Measurements from ENCODE around the gene MPO.

MPO gene

GRCh38 chr17:58303971-58304749 is 23.4 kb upstream of the MPO start:
- WGBS, 2 experiments (ENCODE audit: insufficient coverage in 2 of 2) = 30 to 59% methylated on average over 5 of the region's 10 CpGs
- H3K9me3 ChIP-seq (ENCODE audit: control insufficient read depth, low read length) = no peaks in the 10 kb centered on the region
- H3K27ac ChIP-seq (ENCODE audit: low read depth, low read length, severe bottlenecking) = no peak overlapping the region
- H3K4me1 ChIP-seq (ENCODE audit: control insufficient read depth, insufficient read depth, low read length, poor library complexity, severe bottlenecking) = no peaks in the 10 kb centered on the region
- H3K4me3 ChIP-seq (ENCODE audit: extremely low read depth, insufficient read depth, low read length, poor library complexity, severe bottlenecking) = no peak overlapping the region
- no peaks in the 10 kb centered on the region for H3K36me3 ChIP-seq (ENCODE audit: control insufficient read depth, insufficient read depth, low read length)

- H3K36me3 ChIP-seq (ENCODE audit: control insufficient read depth, insufficient read depth, low read length) = no peaks in the 10 kb centered on the region
- no peaks in the 10 kb centered on the region for H3K4me1 ChIP-seq (ENCODE audit: control insufficient read depth, insufficient read depth, low read length, poor library complexity, severe bottlenecking)
- no peak overlapping the region for H3K4me3 ChIP-seq (ENCODE audit: extremely low read depth, insufficient read depth, low read length, poor library complexity, severe bottlenecking)
- H3K27ac ChIP-seq (ENCODE audit: low read depth, low read length, severe bottlenecking) = no peak overlapping the region
- H3K9me3 ChIP-seq (ENCODE audit: control insufficient read depth, low read length) = no peaks in the 10 kb centered on the region
- 91 to 95% methylated on average over 5 to 7 of the region's 9 CpGs for WGBS, 2 experiments (ENCODE audit: insufficient coverage in 2 of 2)
Measured at GRCh38 chr17:58302919-58303585, 22.3 kb upstream of the MPO start.

- H3K4me3 ChIP-seq (ENCODE audit: extremely low read depth, insufficient read depth, low read length, poor library complexity, severe bottlenecking) = no peak overlapping the region
- no peak overlapping the region for H3K27ac ChIP-seq (ENCODE audit: low read depth, low read length, severe bottlenecking)
- no peaks in the 10 kb centered on the region for H3K36me3 ChIP-seq (ENCODE audit: control insufficient read depth, insufficient read depth, low read length)
- H3K4me1 ChIP-seq (ENCODE audit: control insufficient read depth, insufficient read depth, low read length, poor library complexity, severe bottlenecking) = no peaks in the 10 kb centered on the region
- no peaks in the 10 kb centered on the region for H3K9me3 ChIP-seq (ENCODE audit: control insufficient read depth, low read length)
- 82 to 92% methylated on average over 6 of the region's 9 CpGs for WGBS, 2 experiments (ENCODE audit: insufficient coverage in 2 of 2)
Measured at GRCh38 chr17:58302171-58302918, 21.6 kb upstream of the MPO start.

GRCh38 chr17:58301504-58302150 is 20.9 kb upstream of the MPO start:
- Histone ChIP-seq H3K27ac (ENCODE audit: low read depth, low read length, severe bottlenecking) (no peak overlapping the region), H3K36me3 (ENCODE audit: control insufficient read depth, insufficient read depth, low read length) (no peaks in the 10 kb centered on the region), H3K4me1 (ENCODE audit: control insufficient read depth, insufficient read depth, low read length, poor library complexity, severe bottlenecking) (no peaks in the 10 kb centered on the region), H3K9me3 (ENCODE audit: control insufficient read depth, low read length) (no peaks in the 10 kb centered on the region), H3K4me3 (ENCODE audit: extremely low read depth, insufficient read depth, low read length, poor library complexity, severe bottlenecking) (no peak overlapping the region)
- 81 to 100% methylated on average over 4 to 14 of the region's 16 CpGs for WGBS, 2 experiments (ENCODE audit: insufficient coverage in 2 of 2)

- WGBS, 2 experiments (ENCODE audit: insufficient coverage in 2 of 2) = 78 to 88% methylated on average over 5 to 6 of the region's 6 CpGs
- Histone ChIP-seq H3K27ac (ENCODE audit: low read depth, low read length, severe bottlenecking) (no peak overlapping the region), H3K4me1 (ENCODE audit: control insufficient read depth, insufficient read depth, low read length, poor library complexity, severe bottlenecking) (no peaks in the 10 kb centered on the region), H3K36me3 (ENCODE audit: control insufficient read depth, insufficient read depth, low read length) (no peaks in the 10 kb centered on the region), H3K9me3 (ENCODE audit: control insufficient read depth, low read length) (no peaks in the 10 kb centered on the region), H3K4me3 (ENCODE audit: extremely low read depth, insufficient read depth, low read length, poor library complexity, severe bottlenecking) (no peak overlapping the region)
Measured at GRCh38 chr17:58300336-58300735, 19.6 kb upstream of the MPO start.

GRCh38 chr17:58294034-58294433 is 13.3 kb upstream of the MPO start:
- Histone ChIP-seq H3K9me3 (ENCODE audit: control insufficient read depth, low read length) (no peaks in the 10 kb centered on the region), H3K4me1 (ENCODE audit: control insufficient read depth, insufficient read depth, low read length, poor library complexity, severe bottlenecking) (no peaks in the 10 kb centered on the region), H3K36me3 (ENCODE audit: control insufficient read depth, insufficient read depth, low read length) (no peaks in the 10 kb centered on the region), H3K4me3 (ENCODE audit: extremely low read depth, insufficient read depth, low read length, poor library complexity, severe bottlenecking) (no peak overlapping the region), H3K27ac (ENCODE audit: low read depth, low read length, severe bottlenecking) (no peak overlapping the region)
- WGBS, 2 experiments (ENCODE audit: insufficient coverage in 2 of 2) = 90 to 100% methylated on average over 1 of the region's 1 CpG

- WGBS, 2 experiments (ENCODE audit: insufficient coverage in 2 of 2) = no CpG with 5 or more reads among the region's 5 CpGs
- Histone ChIP-seq H3K4me3 (ENCODE audit: extremely low read depth, insufficient read depth, low read length, poor library complexity, severe bottlenecking) (no peak overlapping the region), H3K4me1 (ENCODE audit: control insufficient read depth, insufficient read depth, low read length, poor library complexity, severe bottlenecking) (no peaks in the 10 kb centered on the region), H3K36me3 (ENCODE audit: control insufficient read depth, insufficient read depth, low read length) (no peaks in the 10 kb centered on the region), H3K27ac (ENCODE audit: low read depth, low read length, severe bottlenecking) (no peak overlapping the region), H3K9me3 (ENCODE audit: control insufficient read depth, low read length) (no peaks in the 10 kb centered on the region)
Measured at GRCh38 chr17:58291246-58291645, 10.5 kb upstream of the MPO start.

GRCh38 chr17:58289869-58290268 is 9.1 kb upstream of the MPO start:
- WGBS, 2 experiments (ENCODE audit: insufficient coverage in 2 of 2) = 100% methylated on average over 1 of the region's 2 CpGs; no CpG with 5 or more reads in 1 of the 2 experiments
- Histone ChIP-seq H3K9me3 (ENCODE audit: control insufficient read depth, low read length) (no peaks in the 10 kb centered on the region), H3K4me1 (ENCODE audit: control insufficient read depth, insufficient read depth, low read length, poor library complexity, severe bottlenecking) (no peaks in the 10 kb centered on the region), H3K36me3 (ENCODE audit: control insufficient read depth, insufficient read depth, low read length) (no peaks in the 10 kb centered on the region), H3K4me3 (ENCODE audit: extremely low read depth, insufficient read depth, low read length, poor library complexity, severe bottlenecking) (no peak overlapping the region), H3K27ac (ENCODE audit: low read depth, low read length, severe bottlenecking) (no peak overlapping the region)

- Histone ChIP-seq H3K9me3 (ENCODE audit: control insufficient read depth, low read length) (no peaks in the 10 kb centered on the region), H3K27ac (ENCODE audit: low read depth, low read length, severe bottlenecking) (no peak overlapping the region)
- WGBS, 2 experiments (ENCODE audit: insufficient coverage in 2 of 2) = 83 to 100% methylated on average over 2 of the region's 3 CpGs
Measured at GRCh38 chr17:58285422-58285810, 4.7 kb upstream of the MPO start.

GRCh38 chr17:58284613-58285421 is 4.1 kb upstream of the MPO start:
- no peaks in the 10 kb centered on the region for H3K36me3 ChIP-seq (ENCODE audit: control insufficient read depth, insufficient read depth, low read length)
- 58 to 62% methylated on average over 4 of the region's 6 CpGs for WGBS, 2 experiments (ENCODE audit: insufficient coverage in 2 of 2)
- H3K4me1 ChIP-seq (ENCODE audit: control insufficient read depth, insufficient read depth, low read length, poor library complexity, severe bottlenecking) = no peaks in the 10 kb centered on the region
- no peak overlapping the region for H3K27ac ChIP-seq (ENCODE audit: low read depth, low read length, severe bottlenecking)
- H3K9me3 ChIP-seq (ENCODE audit: control insufficient read depth, low read length) = no peaks in the 10 kb centered on the region
- H3K4me3 ChIP-seq (ENCODE audit: extremely low read depth, insufficient read depth, low read length, poor library complexity, severe bottlenecking) = no peak overlapping the region

More at GRCh38 chr17:58285422-58285810, 4.7 kb upstream of the MPO start:
- Histone ChIP-seq H3K4me1 (ENCODE audit: control insufficient read depth, insufficient read depth, low read length, poor library complexity, severe bottlenecking) (no peaks in the 10 kb centered on the region), H3K36me3 (ENCODE audit: control insufficient read depth, insufficient read depth, low read length) (no peaks in the 10 kb centered on the region), H3K4me3 (ENCODE audit: extremely low read depth, insufficient read depth, low read length, poor library complexity, severe bottlenecking) (no peak overlapping the region)
